ENCODE measurements around the gene CAPZB. TPM values are rescaled to one million over a fixed set of nuclear protein-coding genes. Genes with fewer than 3 reads are reported as not detected.

The CAPZB gene
- total RNA-seq, 1 donor from 2014 or later: 326 TPM

GRCh38 chr1:19477284-19478249 lies 7.8 kb downstream of the CAPZB start:
- Mint-ChIP-seq H3K27me3 (ENCODE audit: unreplicated experiment) (peaks cover 2% of the 10 kb centered on the region), H3K36me3 (ENCODE audit: unreplicated experiment) (no peaks in the 10 kb centered on the region), H3K4me3 (ENCODE audit: unreplicated experiment) (no peak overlapping the region), H3K27ac (ENCODE audit: unreplicated experiment) (no peak overlapping the region), H3K9me3 (ENCODE audit: unreplicated experiment) (peaks cover 4% of the 10 kb centered on the region), H3K4me1 (ENCODE audit: low read depth, unreplicated experiment) (peaks cover 26% of the 10 kb centered on the region)
- DNase-seq: no peak
- TF ChIP-seq CTCF (IDR thresholded peaks at IDR 0.05; ENCODE audit: partially characterized antibody, unreplicated experiment): no peak

GRCh38 chr1:19476450-19477190 lies 8.7 kb downstream of the CAPZB start:
- Mint-ChIP-seq H3K9me3 (ENCODE audit: unreplicated experiment) (peaks cover 6% of the 10 kb centered on the region), H3K36me3 (ENCODE audit: unreplicated experiment) (no peaks in the 10 kb centered on the region), H3K4me3 (ENCODE audit: unreplicated experiment) (no peak overlapping the region), H3K27me3 (ENCODE audit: unreplicated experiment) (peaks cover 2% of the 10 kb centered on the region), H3K27ac (ENCODE audit: unreplicated experiment) (no peak overlapping the region), H3K4me1 (ENCODE audit: low read depth, unreplicated experiment) (peaks cover 25% of the 10 kb centered on the region)
- no peak for TF ChIP-seq CTCF (IDR thresholded peaks at IDR 0.05; ENCODE audit: partially characterized antibody, unreplicated experiment)
- DNase-seq: no peak

GRCh38 chr1:19475296-19475695 lies 10.0 kb downstream of the CAPZB start:
- peaks cover 20% of the 10 kb centered on the region for H3K4me1 Mint-ChIP-seq (ENCODE audit: low read depth, unreplicated experiment)
- H3K36me3 Mint-ChIP-seq (ENCODE audit: unreplicated experiment): no peaks in the 10 kb centered on the region
- no peak for TF ChIP-seq CTCF (IDR thresholded peaks at IDR 0.05; ENCODE audit: partially characterized antibody, unreplicated experiment)
- no peak for DNase-seq
- peaks cover 3% of the 10 kb centered on the region for H3K9me3 Mint-ChIP-seq (ENCODE audit: unreplicated experiment)
- H3K27ac Mint-ChIP-seq (ENCODE audit: unreplicated experiment): no peak overlapping the region
- H3K27me3 Mint-ChIP-seq (ENCODE audit: unreplicated experiment): peaks cover 2% of the 10 kb centered on the region
- no peak overlapping the region for H3K4me3 Mint-ChIP-seq (ENCODE audit: unreplicated experiment)

- H3K27me3 Mint-ChIP-seq (ENCODE audit: unreplicated experiment): peaks cover 4% of the 10 kb centered on the region
- peaks cover 41% of the 10 kb centered on the region for H3K4me1 Mint-ChIP-seq (ENCODE audit: low read depth, unreplicated experiment)
- no peak for DNase-seq
- H3K36me3 Mint-ChIP-seq (ENCODE audit: unreplicated experiment): peaks cover 3% of the 10 kb centered on the region
- no peak overlapping the region for H3K4me3 Mint-ChIP-seq (ENCODE audit: unreplicated experiment)
- peak overlapping the region; percentile 4 for H3K27ac Mint-ChIP-seq (ENCODE audit: unreplicated experiment)
- TF ChIP-seq CTCF (IDR thresholded peaks at IDR 0.05; ENCODE audit: partially characterized antibody, unreplicated experiment): no peak
- H3K9me3 Mint-ChIP-seq (ENCODE audit: unreplicated experiment): peaks cover 8% of the 10 kb centered on the region
Observed at GRCh38 chr1:19472174-19472573, 13.2 kb downstream of the CAPZB start.
